Stimulated activated CD8-positive, alpha-beta memory T cell treated with anti-CD3 and anti-CD28 coated beads, Interleukin-4, amount 100 ng/mL, for 4 hours (primary cell): ENCODE results near the gene ASS1.

Experiments used
- DNase-seq, 2 donors: peaks; one replicate each; pipeline ENCODE4 v3.0.0-alpha.2; 2020; ENCODE audit warnings: low read depth in 2 of 2, low spot score in 1 of 2

ASS1 gene

GRCh38 chr9:130471411-130472183 lies 26.8 kb downstream of the ASS1 start:
- no peak for DNase-seq

- DNase-seq, result no peak
Measured at GRCh38 chr9:130472184-130472705, 27.5 kb downstream of the ASS1 start.

GRCh38 chr9:130473009-130473408 lies 28.2 kb downstream of the ASS1 start:
- no peak for DNase-seq

GRCh38 chr9:130473566-130473965 lies 28.8 kb downstream of the ASS1 start:
- DNase-seq, result no peak

- no peak for DNase-seq
Measured at GRCh38 chr9:130474106-130474505, 29.3 kb downstream of the ASS1 start.

- no peak for DNase-seq
Measured at GRCh38 chr9:130476151-130476730, 31.5 kb downstream of the ASS1 start.

GRCh38 chr9:130477564-130477963 lies 32.8 kb downstream of the ASS1 start:
- no peak for DNase-seq

- no peak for DNase-seq
Measured at GRCh38 chr9:130478152-130478551, 33.4 kb downstream of the ASS1 start.

- no peak for DNase-seq
Measured at GRCh38 chr9:130478736-130479575, 34.2 kb downstream of the ASS1 start.

GRCh38 chr9:130479587-130479986 lies 34.8 kb downstream of the ASS1 start:
- no peak for DNase-seq

- DNase-seq, result no peak
Measured at GRCh38 chr9:130480673-130481072, 35.9 kb downstream of the ASS1 start.

GRCh38 chr9:130482463-130482862 lies 37.7 kb downstream of the ASS1 start:
- no peak for DNase-seq

GRCh38 chr9:130483371-130483971 lies 38.7 kb downstream of the ASS1 start:
- DNase-seq, result no peak

- no peak for DNase-seq
Measured at GRCh38 chr9:130484362-130485072, 39.8 kb downstream of the ASS1 start.

GRCh38 chr9:130486103-130486502 lies 41.3 kb downstream of the ASS1 start:
- DNase-seq, result no peak

GRCh38 chr9:130487500-130487899 lies 42.7 kb downstream of the ASS1 start:
- no peak for DNase-seq

- DNase-seq, result no peak
Measured at GRCh38 chr9:130488621-130489330, 44.0 kb downstream of the ASS1 start.

- no peak for DNase-seq
Measured at GRCh38 chr9:130490981-130491380, 46.2 kb downstream of the ASS1 start.

GRCh38 chr9:130491830-130492482 lies 47.2 kb downstream of the ASS1 start:
- no peak for DNase-seq

- no peak for DNase-seq
Measured at GRCh38 chr9:130493021-130493420, 48.3 kb downstream of the ASS1 start.
